Measurements from ENCODE around the gene SKIDA1.
A peak's percentile ranks its signal among the peaks of the same experiment; 100 is the strongest.

Gene SKIDA1

GRCh38 chr10:21507150-21507549, 18.3 kb downstream of the SKIDA1 start:
- H3K27me3 Mint-ChIP-seq (ENCODE audit: low read depth): peaks cover 78% of the 10 kb centered on the region
- H3K27ac Mint-ChIP-seq: no peak overlapping the region

DNA sequence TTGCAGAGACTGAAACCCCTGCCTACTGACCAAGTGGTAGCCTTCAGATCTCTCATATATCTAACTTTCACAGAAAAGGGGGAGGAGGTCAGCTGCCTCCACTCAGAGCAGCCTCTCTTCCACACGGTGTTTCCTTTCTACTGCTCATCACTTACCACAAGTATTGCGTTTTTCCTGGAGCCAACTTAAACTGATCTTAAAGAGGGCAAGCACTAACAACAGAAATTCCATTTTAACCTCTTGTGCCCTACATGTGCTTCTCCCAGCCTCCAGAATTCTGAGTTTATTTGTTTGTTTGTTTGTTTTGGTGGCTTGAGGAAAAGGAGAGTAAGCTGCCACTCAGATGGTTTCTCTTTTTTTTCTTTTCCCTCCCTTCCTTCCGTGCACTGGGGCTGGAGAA, 19.1 kb downstream of the SKIDA1 start:
- Mint-ChIP-seq H3K4me1 (ENCODE audit: low read depth) (no peaks in the 10 kb centered on the region), H3K27ac (no peak overlapping the region), H3K27me3 (ENCODE audit: low read depth) (peaks cover 76% of the 10 kb centered on the region), H3K36me3 (ENCODE audit: low read depth) (peaks cover 2% of the 10 kb centered on the region), H3K4me3 (no peak overlapping the region), H3K9me3 (no peaks in the 10 kb centered on the region)
- DNase-seq (ENCODE audit: low spot score): no peak

More at GRCh38 chr10:21507150-21507549, 18.3 kb downstream of the SKIDA1 start:
- Mint-ChIP-seq H3K9me3 (no peaks in the 10 kb centered on the region), H3K4me1 (ENCODE audit: low read depth) (no peaks in the 10 kb centered on the region), H3K36me3 (ENCODE audit: low read depth) (peaks cover 2% of the 10 kb centered on the region), H3K4me3 (no peak overlapping the region)
- no peak for DNase-seq (ENCODE audit: low spot score)

- Mint-ChIP-seq H3K4me1 (ENCODE audit: low read depth) (no peaks in the 10 kb centered on the region), H3K36me3 (ENCODE audit: low read depth) (no peaks in the 10 kb centered on the region), H3K4me3 (no peak overlapping the region), H3K27me3 (ENCODE audit: low read depth) (peaks cover 76% of the 10 kb centered on the region), H3K27ac (no peak overlapping the region), H3K9me3 (no peaks in the 10 kb centered on the region)
- no peak for DNase-seq (ENCODE audit: low spot score)
Observed at GRCh38 chr10:21505711-21506278, 19.7 kb downstream of the SKIDA1 start.

DNA sequence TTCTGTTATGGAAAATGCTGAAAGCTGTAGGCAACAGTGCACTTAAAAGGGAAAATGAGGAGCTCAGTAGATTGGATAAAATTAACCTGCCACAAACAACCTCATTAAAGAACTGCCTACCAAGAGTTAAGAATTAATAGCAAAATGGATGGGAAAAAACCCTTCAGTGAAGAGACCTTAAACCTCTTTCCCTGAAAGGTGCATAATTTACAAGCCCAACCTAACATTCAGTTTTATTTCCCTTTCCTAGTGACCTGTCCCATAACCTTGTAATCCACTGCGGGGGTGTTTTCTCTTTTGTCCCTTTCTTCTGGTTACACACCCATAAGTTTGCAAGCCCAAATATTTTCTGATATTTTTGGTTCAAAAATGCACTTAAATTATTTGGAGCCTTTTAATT, 21.9 kb downstream of the SKIDA1 start:
- Mint-ChIP-seq H3K27me3 (ENCODE audit: low read depth) (peaks cover 85% of the 10 kb centered on the region), H3K9me3 (no peaks in the 10 kb centered on the region), H3K27ac (no peak overlapping the region), H3K4me3 (no peak overlapping the region), H3K36me3 (ENCODE audit: low read depth) (no peaks in the 10 kb centered on the region), H3K4me1 (ENCODE audit: low read depth) (no peaks in the 10 kb centered on the region)
- no peak for DNase-seq (ENCODE audit: low spot score)

- Mint-ChIP-seq H3K4me3 (no peak overlapping the region), H3K27me3 (ENCODE audit: low read depth) (peaks cover 86% of the 10 kb centered on the region), H3K9me3 (no peaks in the 10 kb centered on the region), H3K27ac (no peak overlapping the region), H3K4me1 (ENCODE audit: low read depth) (peaks cover 6% of the 10 kb centered on the region), H3K36me3 (ENCODE audit: low read depth) (no peaks in the 10 kb centered on the region)
- DNase-seq (ENCODE audit: low spot score): no peak
Observed at GRCh38 chr10:21502348-21502740, 23.1 kb downstream of the SKIDA1 start.

- Mint-ChIP-seq H3K4me3 (no peak overlapping the region), H3K9me3 (no peaks in the 10 kb centered on the region), H3K27me3 (ENCODE audit: low read depth) (peaks cover 83% of the 10 kb centered on the region), H3K4me1 (ENCODE audit: low read depth) (peaks cover 6% of the 10 kb centered on the region), H3K27ac (no peak overlapping the region), H3K36me3 (ENCODE audit: low read depth) (no peaks in the 10 kb centered on the region)
- DNase-seq (ENCODE audit: low spot score): no peak
Observed at GRCh38 chr10:21501731-21502347, 23.6 kb downstream of the SKIDA1 start.

DNA sequence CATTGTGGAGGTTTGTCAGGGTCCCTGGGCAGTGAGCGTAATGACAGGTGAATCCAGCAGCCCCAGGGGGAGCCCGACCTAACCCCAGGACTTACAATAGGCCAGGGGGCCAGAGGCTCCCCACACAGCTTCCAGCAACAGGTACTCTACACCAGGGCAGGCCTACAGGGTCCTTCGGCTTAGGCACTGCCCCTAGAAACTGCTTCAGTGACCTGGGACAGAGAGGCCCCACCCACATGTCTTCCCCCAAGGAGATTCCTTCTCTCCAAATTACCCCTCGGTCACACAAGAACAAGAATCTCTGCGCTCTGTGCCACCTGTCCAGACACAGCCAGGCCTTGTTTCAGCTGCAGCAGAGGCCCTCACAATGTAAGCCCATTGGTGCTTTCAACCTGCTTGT, 24.4 kb downstream of the SKIDA1 start:
- H3K36me3 Mint-ChIP-seq (ENCODE audit: low read depth): no peaks in the 10 kb centered on the region
- H3K4me3 Mint-ChIP-seq: no peak overlapping the region
- peaks cover 7% of the 10 kb centered on the region for H3K4me1 Mint-ChIP-seq (ENCODE audit: low read depth)
- H3K27me3 Mint-ChIP-seq (ENCODE audit: low read depth): peaks cover 75% of the 10 kb centered on the region
- no peak overlapping the region for H3K27ac Mint-ChIP-seq
- no peak for DNase-seq (ENCODE audit: low spot score)
- H3K9me3 Mint-ChIP-seq: no peaks in the 10 kb centered on the region

DNA sequence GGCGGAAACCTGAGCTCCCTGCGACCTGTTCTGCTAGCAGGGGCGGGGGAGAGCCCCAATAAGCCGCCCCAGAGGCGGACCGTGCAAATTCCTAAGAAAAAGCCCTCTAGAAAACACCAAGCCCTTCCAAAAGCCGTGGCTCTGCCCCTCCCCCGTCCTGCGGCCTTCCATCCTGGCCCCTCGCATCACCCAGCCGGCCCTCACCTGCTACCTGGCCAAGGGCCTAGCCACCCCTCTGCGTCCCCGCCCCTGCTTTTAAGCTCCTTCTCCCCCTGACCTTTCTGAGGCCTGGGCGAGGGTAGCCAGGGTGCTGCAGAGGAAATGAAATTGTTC, 24.9 kb downstream of the SKIDA1 start:
- no peak for DNase-seq (ENCODE audit: low spot score)
- Mint-ChIP-seq H3K9me3 (no peaks in the 10 kb centered on the region), H3K36me3 (ENCODE audit: low read depth) (no peaks in the 10 kb centered on the region), H3K27ac (no peak overlapping the region), H3K4me1 (ENCODE audit: low read depth) (peaks cover 8% of the 10 kb centered on the region), H3K4me3 (no peak overlapping the region), H3K27me3 (ENCODE audit: low read depth) (peaks cover 71% of the 10 kb centered on the region)

GRCh38 chr10:21499701-21500577, 25.5 kb downstream of the SKIDA1 start:
- Mint-ChIP-seq H3K27me3 (ENCODE audit: low read depth) (peaks cover 71% of the 10 kb centered on the region), H3K4me3 (no peak overlapping the region), H3K27ac (no peak overlapping the region), H3K36me3 (ENCODE audit: low read depth) (no peaks in the 10 kb centered on the region), H3K9me3 (no peaks in the 10 kb centered on the region), H3K4me1 (ENCODE audit: low read depth) (peaks cover 13% of the 10 kb centered on the region)
- DNase-seq (ENCODE audit: low spot score): no peak

DNA sequence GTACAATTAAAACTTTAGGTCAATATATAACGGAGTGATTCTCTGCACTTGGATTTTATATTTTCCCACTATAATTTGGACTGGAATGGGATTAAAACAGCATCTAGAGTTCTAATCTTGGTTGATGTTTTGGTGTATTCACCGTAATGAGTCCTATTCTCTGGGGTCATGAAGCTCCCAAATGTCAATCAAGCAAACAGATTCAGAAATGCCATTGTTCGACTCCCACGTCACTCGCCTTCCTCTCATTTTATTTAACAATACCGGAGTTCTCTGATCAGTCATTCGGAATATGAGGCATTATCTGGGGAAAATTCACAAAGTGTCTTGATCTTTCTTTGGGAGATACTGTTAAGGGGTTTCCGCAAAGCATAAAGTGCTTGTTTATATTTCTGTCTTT, 26.5 kb downstream of the SKIDA1 start:
- Mint-ChIP-seq H3K36me3 (ENCODE audit: low read depth) (no peaks in the 10 kb centered on the region), H3K4me1 (ENCODE audit: low read depth) (peaks cover 18% of the 10 kb centered on the region), H3K9me3 (no peaks in the 10 kb centered on the region), H3K4me3 (no peak overlapping the region), H3K27ac (no peak overlapping the region), H3K27me3 (ENCODE audit: low read depth) (peaks cover 69% of the 10 kb centered on the region)
- DNase-seq (ENCODE audit: low spot score): no peak

- Mint-ChIP-seq H3K27me3 (ENCODE audit: low read depth) (peaks cover 69% of the 10 kb centered on the region), H3K27ac (no peak overlapping the region)
Observed at GRCh38 chr10:21498377-21498776, 27.1 kb downstream of the SKIDA1 start.

GRCh38 chr10:21497177-21497807, 28.2 kb downstream of the SKIDA1 start:
- peaks cover 19% of the 10 kb centered on the region for H3K4me1 Mint-ChIP-seq (ENCODE audit: low read depth)
- no peak overlapping the region for H3K27ac Mint-ChIP-seq
- H3K4me3 Mint-ChIP-seq: peak overlapping the region; percentile 72
- H3K36me3 Mint-ChIP-seq (ENCODE audit: low read depth): no peaks in the 10 kb centered on the region
- no peak for DNase-seq (ENCODE audit: low spot score)
- H3K27me3 Mint-ChIP-seq (ENCODE audit: low read depth): peaks cover 70% of the 10 kb centered on the region
- no peaks in the 10 kb centered on the region for H3K9me3 Mint-ChIP-seq

More at GRCh38 chr10:21498377-21498776, 27.1 kb downstream of the SKIDA1 start:
- H3K9me3 Mint-ChIP-seq: no peaks in the 10 kb centered on the region
- H3K36me3 Mint-ChIP-seq (ENCODE audit: low read depth): no peaks in the 10 kb centered on the region
- peak overlapping the region; percentile 72 for H3K4me3 Mint-ChIP-seq
- DNase-seq (ENCODE audit: low spot score): no peak
- H3K4me1 Mint-ChIP-seq (ENCODE audit: low read depth): peaks cover 19% of the 10 kb centered on the region

- DNase-seq (ENCODE audit: low spot score): peak; percentile 39
- Mint-ChIP-seq H3K9me3 (no peaks in the 10 kb centered on the region), H3K27ac (no peak overlapping the region), H3K4me3 (peak overlapping the region; percentile 80), H3K36me3 (ENCODE audit: low read depth) (no peaks in the 10 kb centered on the region), H3K27me3 (ENCODE audit: low read depth) (peaks cover 69% of the 10 kb centered on the region), H3K4me1 (ENCODE audit: low read depth) (peaks cover 19% of the 10 kb centered on the region)
Observed at GRCh38 chr10:21496343-21497176, 28.9 kb downstream of the SKIDA1 start.
